Natural killer cell (primary cell): Measurements from ENCODE around the gene ZCCHC14. TPM values are rescaled to one million over a fixed set of nuclear protein-coding genes. Genes with fewer than 3 reads are reported as not detected.
"Not testable (repeated sequence)": the region's sequence is repeated elsewhere in the genome, so short reads cannot be mapped to it uniquely, and the experiment has no call there.

Source experiments
- ATAC-seq, 3 donors: fragments of 150-1000 bp in 2 of 3; fragments of 200-7000 bp in 1 of 3; cut with Tn5 transposase; 1 replicate in 1 of 3; 2 replicates in 2 of 3; pipeline ENCODE4 v1.10.0; 2021; ENCODE audit warnings: mild to moderate bottlenecking in 2 of 3, moderate library complexity in 2 of 3
- DNase-seq, 2 donors: peaks; one replicate each; pipeline versions ENCODE4 v3.0.0 to v3.0.0-alpha.2; 2013 to 2021; ENCODE audit warnings: mixed read lengths in 1 of 2
- H3K27ac ChIP-seq: one replicate; pipeline ENCODE4 v1.5.1; 2013; ENCODE audit warnings: mild to moderate bottlenecking, low read length
- H3K27me3 ChIP-seq: one replicate; pipeline ENCODE4 v1.6.1; 2013; ENCODE audit warnings: low read length; ENCODE audit not compliant: control insufficient read depth, insufficient read depth
- H3K36me3 ChIP-seq: one replicate; pipeline ENCODE4 v1.6.1; 2013; ENCODE audit warnings: low read length; ENCODE audit not compliant: control insufficient read depth, insufficient read depth
- H3K4me1 ChIP-seq: one replicate; pipeline ENCODE4 v1.6.1; 2013; ENCODE audit warnings: low read length; ENCODE audit not compliant: control insufficient read depth, insufficient read depth
- H3K4me3 ChIP-seq: one replicate; pipeline ENCODE4 v1.5.1; 2013; ENCODE audit warnings: low read length
- H3K9me3 ChIP-seq: one replicate; pipeline ENCODE4 v1.6.1; 2013; ENCODE audit warnings: low read length; ENCODE audit not compliant: control insufficient read depth, insufficient read depth
- H3K27ac Mint-ChIP-seq, 2 donors: one replicate each; pipeline ENCODE4 v1.8.0; 2022; ENCODE audit warnings: mild to moderate bottlenecking in 2 of 2, mixed read lengths in 2 of 2, moderate library complexity in 1 of 2
- H3K27me3 Mint-ChIP-seq, 2 donors: one replicate each; pipeline ENCODE4 v1.8.0; 2022; ENCODE audit warnings: low read depth in 2 of 2, mixed read lengths in 2 of 2
- H3K36me3 Mint-ChIP-seq: one replicate; pipeline ENCODE4 v1.8.0; 2022; ENCODE audit warnings: mixed read lengths
- H3K4me1 Mint-ChIP-seq, 2 donors: one replicate each; pipeline ENCODE4 v1.8.0; 2022; ENCODE audit warnings: mixed read lengths in 2 of 2
- H3K4me3 Mint-ChIP-seq: one replicate; pipeline ENCODE4 v1.8.0; 2022; ENCODE audit warnings: mild to moderate bottlenecking, moderate library complexity, mixed read lengths
- H3K9me3 Mint-ChIP-seq, 2 donors: one replicate each; pipeline ENCODE4 v1.8.0; 2022; ENCODE audit warnings: mixed read lengths in 2 of 2
- CTCF ChIP-seq: fragments of 200-600 bp; IDR thresholded peaks from one replicate; pipeline ENCODE4 v1.8.0; 2022; ENCODE audit warnings: antibody characterized with exemption
- WGBS: methylation state at CpG from one replicate; pipeline ENCODE4 v1.1.7; 2013; ENCODE audit warnings: missing lambda C conversion rate; ENCODE audit not compliant: insufficient coverage; 5-methylcytosine and 5-hydroxymethylcytosine counted together
- intact Hi-C: fragments of 100-400 bp; cut with micrococcal nuclease; formaldehyde crosslinking; loops from one replicate; pipeline ENCODE4 v1.14.2; 2022
- total RNA-seq, 4 donors: library from RNA; stranded (reverse); fragments of 120-200 nt in 1 of 4; gene quantifications; one replicate each; pipeline versions ENCODE4 v1.2.3 to v1.2.4, GENCODE V29; 2013 to 2022

Gene ZCCHC14
- total RNA-seq, 3 donors from 2014 or later (not counting 1 experiment from before 2014, with no cell fraction given), result 12.2 to 20.9 (median 19.2) TPM

GRCh38 chr16:87518430-87519051 lies 25.7 kb upstream of the ZCCHC14 start:
- H3K27me3 ChIP-seq, H3K27ac ChIP-seq, H3K9me3 ChIP-seq, ATAC-seq, H3K27ac Mint-ChIP-seq, intact Hi-C loops, H3K4me1 ChIP-seq, H3K27me3 Mint-ChIP-seq, H3K4me1 Mint-ChIP-seq, H3K4me3 ChIP-seq, H3K9me3 Mint-ChIP-seq, H3K36me3 Mint-ChIP-seq, H3K36me3 ChIP-seq, DNase-seq, H3K4me3 Mint-ChIP-seq: not testable (repeated sequence)
- 92% methylated on average over 21 of the region's 21 CpGs for WGBS

GRCh38 chr16:87517610-87518429 lies 25.0 kb upstream of the ZCCHC14 start:
- H3K4me1 ChIP-seq, H3K27me3 ChIP-seq, H3K27me3 Mint-ChIP-seq, H3K9me3 ChIP-seq, H3K36me3 Mint-ChIP-seq, DNase-seq, H3K36me3 ChIP-seq, intact Hi-C loops, H3K27ac Mint-ChIP-seq, H3K4me3 ChIP-seq, H3K9me3 Mint-ChIP-seq, H3K4me1 Mint-ChIP-seq, H3K27ac ChIP-seq, H3K4me3 Mint-ChIP-seq: not testable (repeated sequence)
- WGBS, result 65% methylated on average over 31 of the region's 34 CpGs
- ATAC-seq, result peak; percentile 60 to 100 (median 92)

- ATAC-seq, result no peak
- no peak overlapping the region for H3K27ac Mint-ChIP-seq
These were observed 23.5 kb upstream of the ZCCHC14 start for GRCh38 chr16:87516361-87516760.

GRCh38 chr16:87515475-87516330 lies 22.9 kb upstream of the ZCCHC14 start:
- H3K27me3 ChIP-seq, result no peaks in the 10 kb centered on the region
- H3K9me3 ChIP-seq, result no peaks in the 10 kb centered on the region
- TF ChIP-seq CTCF, result no peak
- Mint-ChIP-seq H3K9me3 (no peaks in the 10 kb centered on the region), H3K27me3 (peaks cover 7 to 11% of the 10 kb centered on the region in 2 donors), H3K4me1 (no peaks in the 10 kb centered on the region), H3K4me3 (no peak overlapping the region), H3K27ac (no peak overlapping the region), H3K36me3 (no peaks in the 10 kb centered on the region)
- no peaks in the 10 kb centered on the region for H3K4me1 ChIP-seq
- no peak overlapping the region for H3K27ac ChIP-seq
- no peak for DNase-seq
- 87% methylated on average over 19 of the region's 19 CpGs for WGBS
- no peak overlapping the region for H3K4me3 ChIP-seq
- H3K36me3 ChIP-seq, result no peaks in the 10 kb centered on the region
- no peak for ATAC-seq
- intact Hi-C loops, result no loop called here

More at GRCh38 chr16:87516361-87516760, 23.5 kb upstream of the ZCCHC14 start:
- H3K4me1 ChIP-seq, result no peaks in the 10 kb centered on the region
- H3K4me1 Mint-ChIP-seq, result no peaks in the 10 kb centered on the region
- TF ChIP-seq CTCF, result no peak
- H3K36me3 ChIP-seq, result no peaks in the 10 kb centered on the region
- H3K9me3 Mint-ChIP-seq, result no peaks in the 10 kb centered on the region
- no peak overlapping the region for H3K4me3 Mint-ChIP-seq
- no peaks in the 10 kb centered on the region for H3K27me3 ChIP-seq
- H3K9me3 ChIP-seq, result no peaks in the 10 kb centered on the region
- DNase-seq, result no peak
- no peak overlapping the region for H3K27ac ChIP-seq
- peaks cover 9 to 11% of the 10 kb centered on the region in 2 donors for H3K27me3 Mint-ChIP-seq
- 94% methylated on average over 12 of the region's 12 CpGs for WGBS
- intact Hi-C loops, result no loop called here
- no peak overlapping the region for H3K4me3 ChIP-seq
- no peaks in the 10 kb centered on the region for H3K36me3 Mint-ChIP-seq

GRCh38 chr16:87509778-87510177 lies 17.0 kb upstream of the ZCCHC14 start:
- intact Hi-C loops, H3K4me1 ChIP-seq, H3K27ac Mint-ChIP-seq, H3K4me3 Mint-ChIP-seq, H3K27me3 ChIP-seq, H3K9me3 Mint-ChIP-seq, ATAC-seq, H3K9me3 ChIP-seq, DNase-seq, H3K36me3 ChIP-seq, H3K4me3 ChIP-seq, H3K27ac ChIP-seq, H3K36me3 Mint-ChIP-seq, H3K4me1 Mint-ChIP-seq: not testable (repeated sequence)
- 90% methylated on average over 4 of the region's 4 CpGs for WGBS
- H3K27me3 Mint-ChIP-seq, result peaks cover 8 to 18% of the 10 kb centered on the region in 2 donors
